NOMO-1 treated with dmso at 0.1 percent for 144 hours (cell line): ENCODE data around the gene OR2W3.
A peak's percentile ranks its signal among the peaks of the same experiment; 100 is the strongest.

ENCODE experiments used
- DNase-seq: peaks from one replicate; lab custom pipeline; 2025; ENCODE audit not compliant: unreplicated experiment; lab: John Stamatoyannopoulos, UW

Gene OR2W3

DNA sequence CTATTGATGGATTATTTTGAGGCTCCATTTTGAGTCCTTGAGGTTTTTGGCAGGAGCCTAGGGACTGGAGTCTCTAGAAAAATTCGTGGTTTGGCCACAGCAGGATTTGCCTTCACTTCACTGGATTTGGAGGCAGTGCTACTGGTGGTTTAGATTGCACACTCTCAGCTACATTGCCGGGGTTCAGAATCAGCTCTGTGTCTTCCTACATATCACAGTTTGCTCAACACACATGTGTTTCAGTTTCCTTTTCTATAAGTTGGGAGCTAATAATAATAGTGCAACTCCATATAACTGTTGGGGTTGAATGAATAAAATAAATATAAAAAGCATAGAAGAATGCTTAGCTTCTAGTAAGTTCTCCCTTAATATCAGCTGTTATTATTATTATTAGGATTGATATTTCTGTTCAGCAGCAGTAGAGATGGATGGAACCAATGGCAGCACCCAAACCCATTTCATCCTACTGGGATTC, at the start of gene OR2W3:
Gene OR2W3, plus strand, starts transcription at position 425 of the 475 bp plus-strand sequence. Its CDS starts 0 bp downstream, at position 425.
- no peak for DNase-seq

DNA sequence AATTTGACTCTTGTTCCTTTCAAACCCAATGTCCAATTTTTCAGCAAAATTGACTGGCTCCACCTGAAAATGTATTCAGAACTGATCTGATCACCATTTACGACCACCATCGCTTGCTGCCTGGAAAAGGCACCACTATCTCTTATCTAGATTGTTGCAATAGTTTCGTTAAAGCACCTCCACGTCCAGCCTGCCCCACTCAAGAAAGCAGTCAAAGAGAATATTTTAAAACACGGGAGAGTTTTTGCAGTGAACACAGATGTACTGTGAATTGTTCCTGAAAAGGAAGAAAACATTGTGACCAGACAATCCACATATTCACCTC, 49.7 kb upstream of the OR2W3 start:
- no peak for DNase-seq

- no peak for DNase-seq
Measured at GRCh38 chr1:247848346-247848745, 47.0 kb upstream of the OR2W3 start.

DNA sequence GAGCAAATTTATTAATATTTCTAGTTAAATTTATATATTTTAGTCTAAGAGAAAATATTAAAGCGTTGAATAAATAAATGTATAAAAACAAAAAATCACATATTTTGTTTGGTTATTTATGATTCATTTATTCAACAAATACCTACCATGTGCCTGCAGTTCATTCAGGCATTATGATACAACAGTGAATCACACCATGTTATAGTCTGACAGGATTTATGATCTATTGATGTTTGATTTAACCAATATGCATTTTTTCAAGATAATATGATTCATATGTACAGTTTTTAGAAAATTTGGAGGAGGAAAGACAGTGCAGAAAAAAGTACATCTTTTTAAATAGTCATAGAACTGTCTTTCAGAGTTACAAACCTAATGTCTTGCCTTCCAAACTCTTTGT, 45.8 kb upstream of the OR2W3 start:
- DNase-seq, result no peak

DNA sequence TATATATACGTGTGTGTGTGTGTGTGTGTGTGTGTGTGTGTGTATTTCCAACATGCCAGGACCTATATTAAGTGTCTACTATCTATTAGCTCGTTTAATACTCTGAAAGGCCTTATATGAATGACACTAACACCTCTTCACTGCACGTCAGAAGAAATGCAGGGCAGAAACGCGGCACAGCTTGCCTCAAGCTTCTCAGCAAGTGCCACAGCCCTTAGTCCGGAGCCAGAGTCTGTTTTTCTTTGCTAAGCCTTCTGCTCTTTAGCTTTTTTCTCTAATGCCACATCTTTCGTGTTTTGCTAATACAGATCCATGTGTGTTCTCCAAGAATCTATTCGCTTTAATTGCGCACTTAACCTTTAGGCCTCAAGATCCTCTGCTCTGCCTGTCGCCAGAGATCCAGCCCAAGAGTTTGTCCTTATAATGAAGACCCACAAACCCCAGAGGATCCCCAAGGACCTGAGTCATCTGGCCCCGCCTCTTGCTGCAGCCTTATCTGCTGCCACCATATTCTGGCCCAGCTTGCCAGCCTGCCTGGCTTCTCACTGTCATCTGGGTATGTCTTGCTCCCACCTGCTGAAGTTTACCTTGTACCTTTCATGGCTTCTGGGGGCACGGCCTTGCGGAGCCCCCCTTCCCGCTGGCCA, 40.4 kb upstream of the OR2W3 start:
- no peak for DNase-seq

DNA sequence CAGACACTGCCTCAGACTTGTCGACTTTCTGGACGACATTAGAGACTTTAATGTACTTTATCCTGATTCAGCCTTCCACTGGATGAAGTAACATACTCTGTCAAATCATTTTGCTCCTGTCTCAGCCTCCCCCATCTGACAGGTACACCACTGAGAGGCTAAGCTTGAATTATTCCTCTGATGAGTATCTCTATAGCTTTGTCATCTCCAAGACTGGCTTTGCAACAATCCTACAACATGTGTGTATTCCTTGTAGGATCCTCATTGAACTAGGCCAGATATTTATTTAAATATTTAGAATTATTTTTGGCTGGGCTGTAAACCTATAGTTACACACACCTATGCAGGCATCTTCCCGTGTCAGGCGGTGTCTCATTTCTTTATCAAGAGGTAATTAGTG, 39.5 kb upstream of the OR2W3 start:
- DNase-seq, result no peak

- no peak for DNase-seq
Measured at GRCh38 chr1:247857069-247857984, 38.1 kb upstream of the OR2W3 start, which contains the start of gene TRIM58. TSS of gene TRIM58 (plus strand) at chr1:247857187. CDS start at chr1:247857247, 60 bp downstream.

GRCh38 chr1:247857985-247858619, 37.3 kb upstream of the OR2W3 start:
- DNase-seq, result no peak

DNA sequence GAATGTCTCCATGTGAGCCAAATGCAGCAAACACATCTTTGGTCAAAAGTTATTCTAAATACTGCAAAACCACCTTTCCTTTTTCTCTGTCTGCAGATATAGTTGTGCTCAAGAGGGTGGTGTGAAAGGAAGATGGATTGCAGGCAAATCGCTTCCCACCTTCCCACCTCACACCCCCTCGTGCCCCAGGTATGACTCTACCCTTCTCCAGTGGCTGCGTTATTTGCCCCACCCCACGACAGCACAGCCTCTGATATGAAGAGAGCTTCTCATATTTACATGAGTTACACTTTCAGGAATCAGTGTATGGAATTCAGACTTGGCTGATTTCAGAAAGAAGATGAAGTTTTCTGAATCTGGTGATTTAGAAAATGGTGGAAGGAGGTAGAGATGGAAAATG, 32.6 kb upstream of the OR2W3 start:
- DNase-seq, result no peak

DNA sequence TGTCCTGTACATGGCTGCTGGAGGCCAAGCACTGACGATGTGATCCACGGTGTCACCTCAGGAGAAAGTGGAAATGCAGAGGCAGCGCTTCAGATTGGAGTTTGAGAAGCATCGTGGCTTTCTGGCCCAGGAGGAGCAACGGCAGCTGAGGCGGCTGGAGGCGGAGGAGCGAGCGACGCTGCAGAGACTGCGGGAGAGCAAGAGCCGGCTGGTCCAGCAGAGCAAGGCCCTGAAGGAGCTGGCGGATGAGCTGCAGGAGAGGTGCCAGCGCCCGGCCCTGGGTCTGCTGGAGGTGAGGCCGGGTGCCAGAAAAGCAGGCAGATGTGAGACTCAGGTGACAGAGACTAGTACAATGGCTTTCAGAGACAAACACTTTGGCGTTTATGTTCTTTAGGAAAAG, 30.7 kb upstream of the OR2W3 start:
- no peak for DNase-seq

- DNase-seq, result no peak
Measured at GRCh38 chr1:247865416-247865815, 30.0 kb upstream of the OR2W3 start.

GRCh38 chr1:247883346-247883745, 12.0 kb upstream of the OR2W3 start:
- no peak for DNase-seq

DNA sequence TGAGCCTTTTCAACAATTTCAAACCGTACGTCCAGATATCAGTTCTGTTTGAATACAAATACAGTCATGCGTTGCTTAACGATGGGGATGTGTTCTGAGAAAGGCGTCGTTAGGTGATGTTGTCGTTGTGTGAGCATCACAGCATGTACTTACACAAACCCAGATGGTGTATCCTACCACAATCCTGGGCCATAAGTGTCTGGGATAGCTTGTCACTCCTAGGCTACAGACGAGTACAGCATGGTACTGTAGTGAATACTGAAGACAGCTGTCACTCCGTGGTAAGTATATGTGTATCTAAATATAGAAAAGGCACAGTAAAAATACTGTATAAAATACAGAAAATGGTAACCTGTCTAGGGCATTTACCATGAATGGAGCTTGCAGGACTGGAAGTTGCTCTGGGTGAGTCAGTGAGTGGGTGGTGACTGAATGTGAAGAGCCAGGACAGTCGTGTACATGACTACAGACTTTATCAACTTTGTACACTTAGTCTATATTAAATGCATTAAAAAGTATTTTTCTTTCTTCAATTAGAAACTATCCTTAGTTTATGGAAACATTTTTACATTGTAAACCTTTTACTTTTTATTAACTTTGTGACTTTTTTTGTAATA, 10.5 kb upstream of the OR2W3 start:
- no peak for DNase-seq

- DNase-seq, result no peak
Measured at GRCh38 chr1:247895976-247896375, 589 bp downstream of the OR2W3 start.

DNA sequence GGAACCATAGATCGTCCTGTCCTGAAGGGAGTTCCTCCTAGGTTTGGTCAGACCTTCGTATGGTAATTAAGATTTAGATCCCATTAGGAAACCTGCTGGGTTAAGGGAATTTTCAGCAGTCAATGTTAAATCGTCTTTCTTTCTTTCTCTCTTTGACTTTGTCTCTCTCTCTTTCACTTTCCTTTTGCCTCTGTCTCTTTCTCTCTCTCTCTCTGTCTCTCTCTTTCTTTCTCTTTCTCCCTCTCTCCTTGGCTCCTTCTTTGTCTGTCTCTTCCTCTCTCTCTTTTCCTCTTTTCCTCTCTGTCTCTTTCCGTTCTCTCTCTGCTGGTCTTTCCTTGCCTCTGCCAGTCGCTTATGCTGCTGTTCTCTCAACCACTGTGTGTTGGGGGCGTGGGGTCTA, 8.7 kb downstream of the OR2W3 start:
- DNase-seq, result no peak

DNA sequence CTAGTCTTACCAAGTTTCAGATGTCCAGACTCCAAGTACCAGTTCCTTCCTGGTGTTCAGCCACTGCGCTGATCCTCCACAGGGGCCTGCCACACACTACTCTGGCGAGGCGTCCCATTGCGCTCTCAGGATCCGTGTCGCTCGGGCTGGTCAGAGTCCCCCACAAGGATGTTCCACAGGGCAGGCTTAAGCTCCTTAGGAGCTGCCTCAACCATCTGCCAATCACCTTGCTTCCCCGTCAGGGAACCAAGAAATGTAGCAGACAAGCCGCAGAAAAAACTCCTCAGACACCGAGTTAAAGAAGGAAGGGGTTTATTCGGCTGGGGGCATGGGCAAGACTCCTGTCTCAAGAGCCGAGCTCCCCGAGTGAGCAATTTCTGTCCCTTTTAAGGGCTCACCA, 9.8 kb downstream of the OR2W3 start:
- DNase-seq, result no peak

- no peak for DNase-seq
Measured at GRCh38 chr1:247905910-247906503, 10.6 kb downstream of the OR2W3 start.

GRCh38 chr1:247906504-247907047, 11.2 kb downstream of the OR2W3 start:
- peak; percentile 3 for DNase-seq

- no peak for DNase-seq
Measured at GRCh38 chr1:247908766-247909165, 13.4 kb downstream of the OR2W3 start.

GRCh38 chr1:247913786-247914185, 18.4 kb downstream of the OR2W3 start:
- no peak for DNase-seq
